ENCODE measurements around the gene IL27RA.

Gene IL27RA

GRCh38 chr19:14061081-14061749 lies 29.7 kb downstream of the IL27RA start:
- DNase-seq = no peak

GRCh38 chr19:14061751-14062557 lies 30.4 kb downstream of the IL27RA start, which contains the start of gene PALM3:
Gene PALM3 (minus strand): TSS chr19:14062076. CDS start chr19:14061980, 96 bp downstream.
- no peak for DNase-seq

- DNase-seq = no peak
Measured at GRCh38 chr19:14062558-14062855, 30.9 kb downstream of the IL27RA start.

- no peak for DNase-seq
Measured at GRCh38 chr19:14063105-14063504, 31.5 kb downstream of the IL27RA start.

- no peak for DNase-seq
Measured at GRCh38 chr19:14066134-14066533, 34.6 kb downstream of the IL27RA start.

GRCh38 chr19:14070268-14071050 lies 38.9 kb downstream of the IL27RA start:
- no peak for DNase-seq

- DNase-seq = no peak
Measured at GRCh38 chr19:14072535-14073260, 41.1 kb downstream of the IL27RA start, which contains the start of gene MISP3. Gene MISP3 (plus strand): TSS chr19:14072786. CDS start chr19:14073310, 524 bp downstream.

GRCh38 chr19:14073261-14073924 lies 41.8 kb downstream of the IL27RA start:
- peak in 1 of 2 experiments; percentile 72 for DNase-seq

GRCh38 chr19:14073925-14074838 lies 42.6 kb downstream of the IL27RA start:
- peak in 1 of 2 experiments; percentile 59 for DNase-seq

- no peak for DNase-seq
Measured at GRCh38 chr19:14078411-14078810, 46.8 kb downstream of the IL27RA start.

- DNase-seq = peak; percentile 97 to 99
Measured at GRCh38 chr19:14080887-14081796, 49.6 kb downstream of the IL27RA start.

- no peak for DNase-seq
Measured at GRCh38 chr19:14081797-14082674, 50.5 kb downstream of the IL27RA start.

- DNase-seq = no peak
Measured at GRCh38 chr19:14082675-14082960, 51.1 kb downstream of the IL27RA start.

- no peak for DNase-seq
Measured at GRCh38 chr19:14085309-14085995, 53.9 kb downstream of the IL27RA start, which contains the start of gene C19orf67. Gene C19orf67 (minus strand): TSS chr19:14085783. CDS start chr19:14085627, 156 bp downstream.

- DNase-seq = no peak
Measured at GRCh38 chr19:14086098-14086497, 54.5 kb downstream of the IL27RA start.

GRCh38 chr19:14088634-14089411 lies 57.3 kb downstream of the IL27RA start:
- DNase-seq = no peak

- DNase-seq = peak in 1 of 2 experiments; percentile 9
Measured at GRCh38 chr19:14089412-14089661, 57.8 kb downstream of the IL27RA start.
